Tibial artery (tissue), 4 donors: ENCODE measurements around the gene TRAF2.

Source experiments
- DNase-seq, 2 donors: peaks; one replicate each; pipeline ENCODE4 v3.0.0-alpha.2; 2019
- H3K27ac ChIP-seq, 2 donors: fragments of 200-600 bp; sonication (generic) in 1 of 2; 1 replicate in 1 of 2; 2 replicates in 1 of 2; pipeline ENCODE4 v1.5.1; 2018 to 2019; ENCODE audit warnings: mild to moderate bottlenecking in 1 of 2
- H3K27me3 ChIP-seq, 2 donors: fragments of 200-600 bp; sonication (generic) in 1 of 2; one replicate each; pipeline versions ENCODE4 v1.5.1 to v1.6.0; 2016 to 2019
- H3K36me3 ChIP-seq, 3 donors: fragments of 200-600 bp; sonication (generic) in 2 of 3; one replicate each; pipeline ENCODE4 v1.5.1; 2016 to 2019; ENCODE audit warnings: mild to moderate bottlenecking in 2 of 3
- H3K4me1 ChIP-seq, 4 donors: fragments of 200-600 bp; sonication (generic) in 2 of 4; 1 replicate in 3 of 4; 2 replicates in 1 of 4; pipeline ENCODE4 v1.5.1; 2016 to 2019
- H3K4me3 ChIP-seq, 2 donors: fragments of 200-600 bp; sonication (generic) in 1 of 2; 1 replicate in 1 of 2; 2 replicates in 1 of 2; pipeline ENCODE4 v1.5.1; 2018 to 2019; ENCODE audit warnings: mild to moderate bottlenecking in 2 of 2
- H3K9me3 ChIP-seq, 3 donors: fragments of 200-600 bp; sonication (generic) in 1 of 3; one replicate each; pipeline ENCODE4 v1.5.1; 2016 to 2019
- intact Hi-C: fragments of 100-400 bp; cut with DNase I; formaldehyde crosslinking; loops from one replicate; pipeline ENCODE4 v1.15.0; 2023; ENCODE audit warnings: low total_unique reads
- TF ChIP-seq, protein P1 (sequence below), 2 experiments: fragments of 200-600 bp in 1 of 2; fragments of 450-650 bp in 1 of 2; IDR thresholded peaks; one replicate each; pipeline ENCODE4 v1.5.1; 2017 to 2019; ENCODE audit warnings: antibody characterized with exemption in 2 of 2, mild to moderate bottlenecking in 1 of 2, moderate library complexity in 1 of 2

The TRAF2 gene

DNA sequence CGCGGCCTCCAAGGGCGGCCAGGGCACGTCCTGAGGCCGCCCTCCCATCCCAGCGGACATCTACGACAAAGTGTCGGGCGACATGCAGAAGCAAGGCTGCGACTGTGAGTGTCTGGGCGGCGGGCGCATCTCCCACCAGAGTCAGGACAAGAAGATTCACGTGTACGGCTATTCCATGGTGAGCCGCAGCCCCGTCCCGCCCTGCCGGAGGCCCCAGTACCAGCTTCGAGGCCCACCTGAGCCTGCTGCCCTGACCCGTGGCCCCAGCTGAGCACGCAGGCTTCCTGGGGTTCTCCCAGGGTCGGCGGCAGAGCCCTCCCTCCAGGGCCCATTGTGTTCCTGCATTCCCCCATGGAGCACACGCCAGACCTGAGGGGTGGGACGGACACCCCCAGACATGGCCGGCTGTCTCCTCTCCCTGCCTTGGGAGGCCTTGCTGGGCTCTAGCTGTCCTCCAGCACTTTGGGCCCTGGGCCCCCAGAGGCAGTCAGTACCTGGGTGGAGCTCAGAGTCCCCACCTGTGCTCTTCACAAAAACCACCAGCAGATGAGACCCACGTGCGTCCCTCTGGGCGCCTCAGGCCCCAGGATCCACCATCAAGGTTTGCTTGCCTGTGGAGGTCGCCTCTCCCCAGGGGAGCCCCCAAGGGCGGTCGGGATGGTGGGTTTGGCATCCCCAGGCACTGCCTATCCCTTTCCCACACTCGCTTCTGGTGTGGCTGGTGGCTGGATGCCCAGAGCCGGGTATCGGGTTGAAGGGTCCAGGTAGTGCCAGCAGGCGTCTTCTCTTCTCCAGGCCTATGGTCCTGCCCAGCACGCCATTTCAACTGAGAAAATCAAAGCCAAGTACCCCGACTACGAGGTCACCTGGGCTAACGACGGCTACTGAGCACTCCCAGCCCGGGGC, 36.1 kb upstream of the TRAF2 start:
- Histone ChIP-seq H3K27me3 (peaks cover 0 to 22% of the 10 kb centered on the region in 2 donors), H3K27ac (peak overlapping the region; percentile 92 to 96), H3K9me3 (no peaks in the 10 kb centered on the region), H3K4me3 (peak overlapping the region; percentile 70 to 94), H3K36me3 (peaks cover 0 to 17% (median 10%) of the 10 kb centered on the region in 3 donors), H3K4me1 (peaks cover 0 to 50% (median 38%) of the 10 kb centered on the region in 4 donors)
- intact Hi-C loops, result loop anchor here (2.0 kb wide), 1 partner anchor 95 kb away; the partner anchor contains the start of genes C8G and FBXW5
- no peak for DNase-seq
- TF ChIP-seq, protein P1, sequence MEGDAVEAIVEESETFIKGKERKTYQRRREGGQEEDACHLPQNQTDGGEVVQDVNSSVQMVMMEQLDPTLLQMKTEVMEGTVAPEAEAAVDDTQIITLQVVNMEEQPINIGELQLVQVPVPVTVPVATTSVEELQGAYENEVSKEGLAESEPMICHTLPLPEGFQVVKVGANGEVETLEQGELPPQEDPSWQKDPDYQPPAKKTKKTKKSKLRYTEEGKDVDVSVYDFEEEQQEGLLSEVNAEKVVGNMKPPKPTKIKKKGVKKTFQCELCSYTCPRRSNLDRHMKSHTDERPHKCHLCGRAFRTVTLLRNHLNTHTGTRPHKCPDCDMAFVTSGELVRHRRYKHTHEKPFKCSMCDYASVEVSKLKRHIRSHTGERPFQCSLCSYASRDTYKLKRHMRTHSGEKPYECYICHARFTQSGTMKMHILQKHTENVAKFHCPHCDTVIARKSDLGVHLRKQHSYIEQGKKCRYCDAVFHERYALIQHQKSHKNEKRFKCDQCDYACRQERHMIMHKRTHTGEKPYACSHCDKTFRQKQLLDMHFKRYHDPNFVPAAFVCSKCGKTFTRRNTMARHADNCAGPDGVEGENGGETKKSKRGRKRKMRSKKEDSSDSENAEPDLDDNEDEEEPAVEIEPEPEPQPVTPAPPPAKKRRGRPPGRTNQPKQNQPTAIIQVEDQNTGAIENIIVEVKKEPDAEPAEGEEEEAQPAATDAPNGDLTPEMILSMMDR (IDR thresholded peaks at IDR 0.05), result no peak

DNA sequence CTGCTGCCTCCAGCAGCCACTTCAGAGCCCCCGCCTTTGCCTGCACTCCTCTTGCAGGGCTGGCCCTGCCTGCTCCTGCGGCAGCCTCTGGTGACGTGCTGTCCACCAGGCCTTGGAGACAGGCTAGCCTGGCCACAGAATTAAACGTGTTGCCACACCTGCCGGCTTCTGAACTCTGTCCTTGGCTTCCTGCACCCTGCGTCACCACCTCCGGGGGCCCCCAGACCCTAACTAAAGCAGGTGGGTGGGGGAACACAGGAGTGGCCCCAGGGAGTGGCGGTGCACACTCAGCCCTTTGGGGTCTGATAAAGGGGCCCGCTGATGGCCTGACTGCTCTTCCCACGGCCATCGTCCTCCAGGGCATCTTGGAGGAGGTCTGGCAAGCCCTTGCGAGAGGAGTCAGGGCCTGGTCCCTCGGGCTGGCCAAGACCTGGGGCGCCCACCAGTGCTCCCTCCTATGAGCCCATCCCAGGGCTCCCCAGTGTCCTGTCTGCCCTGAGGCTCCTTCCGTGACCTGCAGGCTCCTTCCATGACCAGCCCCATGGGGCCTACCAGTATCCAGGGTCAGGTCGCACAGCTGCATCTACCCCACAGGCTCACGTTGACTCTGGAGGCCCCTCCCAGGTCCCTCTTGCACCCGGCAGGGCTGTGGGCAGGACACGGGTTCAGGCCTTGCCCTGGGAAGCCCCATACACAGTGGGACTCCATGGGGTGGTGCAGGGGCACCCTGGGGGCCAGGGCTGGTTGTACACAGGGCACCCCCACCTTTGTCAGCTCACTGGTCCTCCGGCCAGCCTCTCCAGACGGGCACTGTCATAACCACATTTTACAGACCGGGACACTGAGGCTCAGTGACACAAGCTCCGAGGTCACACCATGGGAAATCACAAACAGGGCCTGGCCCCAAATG, 35.2 kb upstream of the TRAF2 start:
- H3K4me1 ChIP-seq, result peaks cover 0 to 41% (median 32%) of the 10 kb centered on the region in 4 donors
- peaks cover 0 to 12% of the 10 kb centered on the region in 2 donors for H3K27me3 ChIP-seq
- no peak overlapping the region for H3K27ac ChIP-seq
- H3K36me3 ChIP-seq, result peaks cover 0 to 17% (median 10%) of the 10 kb centered on the region in 3 donors
- intact Hi-C loops, result no loop called here
- TF ChIP-seq, protein P1 (IDR thresholded peaks at IDR 0.05), result no peak
- DNase-seq, result no peak
- no peak overlapping the region for H3K4me3 ChIP-seq
- no peaks in the 10 kb centered on the region for H3K9me3 ChIP-seq

DNA sequence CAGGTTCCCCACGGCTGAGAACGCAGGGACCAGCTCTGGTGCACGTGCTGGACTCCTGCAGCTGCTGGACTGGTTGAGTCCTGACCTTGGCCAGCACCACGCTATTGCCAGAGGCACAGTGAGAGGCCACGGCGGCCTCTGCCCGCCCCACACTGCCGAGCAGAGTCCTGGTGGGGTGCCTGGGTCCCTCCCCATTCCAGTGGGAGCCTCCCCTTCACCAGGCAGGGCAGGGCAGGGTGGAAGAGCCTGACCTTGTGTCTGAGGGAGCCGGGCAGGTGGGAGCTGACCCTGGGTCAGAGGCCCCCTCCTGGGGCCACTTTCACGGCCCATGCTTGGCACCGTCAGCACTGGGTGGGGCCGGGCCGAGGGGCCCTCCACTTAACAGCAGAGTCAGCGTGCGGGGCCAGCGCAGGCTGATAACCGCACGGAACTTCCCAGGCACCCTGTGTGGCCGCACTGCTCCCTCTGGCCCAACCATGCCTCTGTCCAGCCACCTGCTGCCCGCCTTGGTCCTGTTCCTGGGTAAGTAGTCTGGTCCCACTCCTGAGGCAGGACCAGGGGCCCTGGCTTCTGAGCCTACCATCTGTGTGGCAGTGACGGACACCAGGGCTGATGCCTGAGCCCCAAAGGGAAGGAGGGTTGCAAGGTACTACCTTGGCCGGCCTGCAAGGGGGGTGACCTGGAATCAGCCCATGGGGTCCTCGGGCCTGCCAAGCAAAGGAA, 34.2 kb upstream of the TRAF2 start, which contains the start of gene MAMDC4:
TSS of gene MAMDC4 (plus strand) at position 406 of the 723 bp plus-strand sequence. CDS start at position 477, 71 bp downstream.
- no peak within 1 kb of the TSS for H3K4me3 ChIP-seq
- no peak for DNase-seq

DNA sequence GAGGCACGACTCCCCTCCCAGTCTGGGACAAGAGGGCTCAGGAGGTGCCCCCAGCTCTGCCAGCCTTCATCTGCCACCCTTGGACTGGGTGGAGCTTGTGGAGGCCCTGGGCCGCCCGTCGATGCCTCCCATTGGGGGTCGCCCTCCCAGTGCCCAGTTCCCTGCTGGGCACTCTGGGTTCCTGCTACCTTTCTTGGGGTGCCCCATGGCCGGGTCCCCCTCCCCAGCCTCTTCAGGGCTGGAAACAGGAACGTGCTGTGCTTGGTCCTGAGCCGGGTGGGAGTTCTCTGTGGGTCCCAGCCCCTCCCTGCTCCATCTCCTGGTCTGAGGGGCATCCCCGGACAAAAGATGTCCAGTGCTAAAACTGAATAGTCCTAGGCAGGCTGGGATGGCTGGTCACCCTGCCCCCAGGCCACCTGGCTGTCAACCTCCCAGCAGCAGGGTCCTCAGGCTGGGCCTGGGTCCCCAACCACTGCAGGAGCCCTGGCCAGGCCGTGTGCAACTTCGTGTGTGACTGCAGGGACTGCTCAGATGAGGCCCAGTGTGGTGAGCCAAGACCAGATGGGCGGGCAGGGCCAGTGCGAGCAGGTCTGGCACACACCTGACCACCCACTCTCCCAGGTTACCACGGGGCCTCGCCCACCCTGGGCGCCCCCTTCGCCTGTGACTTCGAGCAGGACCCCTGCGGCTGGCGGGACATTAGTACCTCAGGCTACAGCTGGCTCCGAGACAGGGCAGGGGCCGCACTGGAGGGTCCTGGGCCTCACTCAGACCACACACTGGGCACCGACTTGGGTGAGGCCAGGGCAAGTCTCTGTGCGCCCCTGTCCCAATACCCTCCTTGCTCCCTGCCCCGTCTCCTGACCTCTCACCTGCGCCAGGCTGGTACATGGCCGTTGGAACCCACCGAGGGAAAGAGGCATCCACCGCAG, 33.4 kb upstream of the TRAF2 start:
- no peaks in the 10 kb centered on the region for H3K27me3 ChIP-seq
- no peak overlapping the region for H3K27ac ChIP-seq
- no peaks in the 10 kb centered on the region for H3K9me3 ChIP-seq
- TF ChIP-seq, protein P1 (IDR thresholded peaks at IDR 0.05), result no peak
- no peak overlapping the region for H3K4me3 ChIP-seq
- DNase-seq, result peak in 1 of 2 donors; percentile 65
- intact Hi-C loops, result no loop called here
- H3K36me3 ChIP-seq, result peaks cover 0 to 17% (median 10%) of the 10 kb centered on the region in 3 donors
- peaks cover 0 to 32% (median 16%) of the 10 kb centered on the region in 4 donors for H3K4me1 ChIP-seq

More for the DNA sequence above, 34.2 kb upstream of the TRAF2 start, which contains the start of gene MAMDC4:
- Histone ChIP-seq H3K4me1 (peaks cover 0 to 32% (median 24%) of the 10 kb centered on the region in 4 donors), H3K36me3 (peaks cover 0 to 17% (median 10%) of the 10 kb centered on the region in 3 donors), H3K27ac (no peak within 1 kb of the TSS), H3K27me3 (peaks cover 0 to 3% of the 10 kb centered on the region in 2 donors), H3K9me3 (no peaks in the 10 kb centered on the region)
- TF ChIP-seq, protein P1 (IDR thresholded peaks at IDR 0.05), result no peak
- intact Hi-C loops, result no loop called here
